NB4 (cell line): ENCODE data around the gene IFI27L2.

Experiments
- MYC ChIP-seq: IDR thresholded peaks from 2 replicates; pipeline ENCODE4 v1.6.1; 2011; ENCODE audit warnings: low read depth, low read length
- POLR2A ChIP-seq: IDR thresholded peaks from 2 replicates; pipeline ENCODE4 v1.6.1; 2011; ENCODE audit warnings: mild to moderate bottlenecking; ENCODE audit not compliant: insufficient read length; ENCODE audit errors: extremely low read depth
- TF ChIP-seq, protein P1 (sequence below): IDR thresholded peaks from one replicate; pipeline ENCODE4 v1.5.1; 2012; ENCODE audit warnings: low read depth, low read length
- TF ChIP-seq, protein P2 (sequence below): IDR thresholded peaks from 2 replicates; pipeline ENCODE4 v1.6.1; 2011; ENCODE audit warnings: low read depth, low read length

DNA sequence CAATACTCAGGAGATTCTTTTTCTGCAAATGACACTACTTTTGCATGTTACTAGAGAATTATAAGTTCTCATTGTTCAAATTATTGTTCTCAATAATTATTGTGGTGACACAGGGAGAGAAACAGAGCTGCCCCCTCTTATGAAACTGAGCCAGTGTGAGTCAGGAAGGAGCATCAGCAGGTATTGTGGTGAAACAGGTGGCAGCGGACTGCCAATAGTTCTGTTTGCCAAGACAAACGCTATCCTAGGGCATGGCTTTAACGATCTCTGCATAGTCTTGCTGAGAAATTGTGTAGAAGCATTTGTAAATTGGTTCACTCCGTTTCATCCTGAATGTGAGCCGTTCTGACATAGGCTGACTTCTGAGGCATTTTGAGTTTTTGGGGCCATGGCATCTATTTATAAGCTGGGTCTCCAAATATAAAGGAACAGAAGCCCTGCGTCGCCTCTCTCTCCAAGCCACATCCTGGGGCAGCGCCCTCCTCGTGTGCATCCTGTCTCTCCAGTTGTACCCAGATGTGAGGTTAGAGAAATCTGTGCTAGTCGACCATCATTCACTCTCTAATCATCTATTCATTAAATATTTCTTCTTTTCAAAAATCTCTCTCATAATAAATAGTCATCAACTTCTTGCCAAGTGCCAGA is 29.0 kb upstream of the IFI27L2 start:
- TF ChIP-seq, protein P1, sequence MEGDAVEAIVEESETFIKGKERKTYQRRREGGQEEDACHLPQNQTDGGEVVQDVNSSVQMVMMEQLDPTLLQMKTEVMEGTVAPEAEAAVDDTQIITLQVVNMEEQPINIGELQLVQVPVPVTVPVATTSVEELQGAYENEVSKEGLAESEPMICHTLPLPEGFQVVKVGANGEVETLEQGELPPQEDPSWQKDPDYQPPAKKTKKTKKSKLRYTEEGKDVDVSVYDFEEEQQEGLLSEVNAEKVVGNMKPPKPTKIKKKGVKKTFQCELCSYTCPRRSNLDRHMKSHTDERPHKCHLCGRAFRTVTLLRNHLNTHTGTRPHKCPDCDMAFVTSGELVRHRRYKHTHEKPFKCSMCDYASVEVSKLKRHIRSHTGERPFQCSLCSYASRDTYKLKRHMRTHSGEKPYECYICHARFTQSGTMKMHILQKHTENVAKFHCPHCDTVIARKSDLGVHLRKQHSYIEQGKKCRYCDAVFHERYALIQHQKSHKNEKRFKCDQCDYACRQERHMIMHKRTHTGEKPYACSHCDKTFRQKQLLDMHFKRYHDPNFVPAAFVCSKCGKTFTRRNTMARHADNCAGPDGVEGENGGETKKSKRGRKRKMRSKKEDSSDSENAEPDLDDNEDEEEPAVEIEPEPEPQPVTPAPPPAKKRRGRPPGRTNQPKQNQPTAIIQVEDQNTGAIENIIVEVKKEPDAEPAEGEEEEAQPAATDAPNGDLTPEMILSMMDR: no peak
- TF ChIP-seq POLR2A: no peak
- TF ChIP-seq, protein P2, sequence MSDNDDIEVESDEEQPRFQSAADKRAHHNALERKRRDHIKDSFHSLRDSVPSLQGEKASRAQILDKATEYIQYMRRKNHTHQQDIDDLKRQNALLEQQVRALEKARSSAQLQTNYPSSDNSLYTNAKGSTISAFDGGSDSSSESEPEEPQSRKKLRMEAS: no peak
- TF ChIP-seq MYC: no peak
